A673 (cell line): Measurements from ENCODE around the gene NME1. TPM values are rescaled to one million over a fixed set of nuclear protein-coding genes. Genes with fewer than 3 reads are reported as not detected.
"Not testable (repeated sequence)": the region's sequence is repeated elsewhere in the genome, so short reads cannot be mapped to it uniquely, and the experiment has no call there.

Source experiments
- BruUV-seq: library from RNA; stranded (reverse); fragments of 400-500 nt; replicated peaks from 2 replicates; lab custom pipeline; 2021; lab: Mats Ljungman, UMichigan
- CTCF ChIA-PET: fragments of 300-600 bp; sonication (Branson Sonifier 250); formaldehyde crosslinking; loops from one replicate; lab custom pipeline; 2022; ENCODE audit warnings: antibody characterized with exemption; lab: Charles Lee
- POLR2A ChIA-PET: fragments of 300-600 bp; sonication (Branson Sonifier 250); formaldehyde crosslinking; loops from one replicate; lab custom pipeline; 2022; ENCODE audit warnings: antibody characterized with exemption; ENCODE audit not compliant: low non-redundant PET; lab: Charles Lee
- DNase-seq: peaks from one replicate; pipeline ENCODE4 v3.0.0-alpha.2; 2015; ENCODE audit warnings: low spot score
- H3K27ac ChIP-seq: fragments of 200-600 bp; sonication (generic); 2 replicates; pipeline ENCODE4 v1.5.1; 2016; ENCODE audit warnings: mixed run types, low read depth, mild to moderate bottlenecking, mixed read lengths, antibody characterized with exemption, low read length; ENCODE audit not compliant: poor library complexity, severe bottlenecking
- H3K27me3 ChIP-seq: fragments of 200-600 bp; sonication (generic); replicated peaks from 2 replicates; pipeline ENCODE4 v1.6.1; 2017; ENCODE audit warnings: mixed run types, low read depth, mild to moderate bottlenecking, mixed read lengths, antibody characterized with exemption, low read length; ENCODE audit not compliant: insufficient read depth, poor library complexity
- H3K36me3 ChIP-seq: fragments of 200-600 bp; sonication (generic); 2 replicates; pipeline ENCODE4 v1.6.1; 2016; ENCODE audit warnings: mixed run types, mild to moderate bottlenecking, mixed read lengths, antibody characterized with exemption, low read length; ENCODE audit not compliant: insufficient read depth, poor library complexity, severe bottlenecking
- H3K4me1 ChIP-seq: fragments of 200-600 bp; sonication (generic); 2 replicates; pipeline ENCODE4 v1.6.1; 2017; ENCODE audit warnings: mixed run types, mild to moderate bottlenecking, mixed read lengths, antibody characterized with exemption, low read length; ENCODE audit not compliant: insufficient read depth, poor library complexity, severe bottlenecking
- H3K4me3 ChIP-seq: fragments of 200-600 bp; sonication (generic); 2 replicates; pipeline ENCODE4 v1.5.1; 2016; ENCODE audit warnings: low read depth, mixed run types, mild to moderate bottlenecking, mixed read lengths, low read length; ENCODE audit not compliant: poor library complexity, severe bottlenecking
- H3K9me3 ChIP-seq: fragments of 200-600 bp; sonication (generic); 2 replicates; pipeline ENCODE4 v1.6.1; 2016; ENCODE audit warnings: mixed run types, low read depth, mild to moderate bottlenecking, mixed read lengths, antibody characterized with exemption, low read length; ENCODE audit not compliant: poor library complexity, severe bottlenecking
- EZH2 ChIP-seq: fragments of 200-600 bp; sonication (generic); IDR thresholded peaks from 2 replicates; pipeline ENCODE4 v1.6.1; 2017; ENCODE audit warnings: borderline replicate concordance, low read depth, mild to moderate bottlenecking, mixed read lengths, antibody characterized with exemption, low read length; ENCODE audit not compliant: poor library complexity, severe bottlenecking
- intact Hi-C: fragments of 100-400 bp; cut with micrococcal nuclease; formaldehyde crosslinking; loops from one replicate; pipeline ENCODE4 v1.10.0; 2022; ENCODE audit not compliant: unreplicated experiment
- total RNA-seq: library from RNA; stranded (reverse); gene quantifications from 2 replicates; pipeline ENCODE4 v1.2.3, GENCODE V29; 2021
- TF ChIP-seq, protein P1 (sequence below): fragments of 300-800, 200-600 bp; sonication (generic); conservative IDR thresholded peaks from 2 replicates; pipeline ENCODE4 v1.5.1; 2017; ENCODE audit warnings: low read depth, mild to moderate bottlenecking, antibody characterized with exemption, low read length, moderate library complexity, mixed read lengths

The NME1 gene
- total RNA-seq, 1 experiment from 2014 or later, result 498 TPM

- POLR2A ChIA-PET, result interaction anchor here (0.5 to 0.7 kb wide), 4 partner anchors 13 to 480 kb away, joined by 3 to 7 read pairs (median 5); no protein-coding TSS in a partner anchor
- peaks cover 19% of the 10 kb centered on the region for H3K4me1 ChIP-seq
These were observed 33.0 kb upstream of the NME1 start for GRCh38 chr17:51120357-51120738.

GRCh38 chr17:51120739-51121619 is 32.4 kb upstream of the NME1 start, which contains the start of gene SPAG9:
Gene SPAG9, minus strand, starts transcription at chr17:51120868. Its CDS starts 212 bp downstream, at chr17:51120656.
- intact Hi-C loops, result no loop called here
- Histone ChIP-seq H3K9me3 (no peaks in the 10 kb centered on the region), H3K27me3 (no peaks in the 10 kb centered on the region), H3K4me3 (peak within 1 kb of the TSS; percentile 100), H3K4me1 (peaks cover 19% of the 10 kb centered on the region), H3K36me3 (no peaks in the 10 kb centered on the region), H3K27ac (peak within 1 kb of the TSS; percentile 94)
- ChIA-PET POLR2A (interaction anchor here (0.5 to 0.9 kb wide), 5 partner anchors 25 to 635 kb away, joined by 3 to 7 read pairs (median 3); no protein-coding TSS in a partner anchor), CTCF (interaction anchor here (0.6 to 1.7 kb wide), 4 partner anchors 32 to 147 kb away, joined by 3 to 16 read pairs (median 6); partner anchors contain the start of gene NME1)
- TSS peak; percentile 92 for BruUV-seq
- DNase-seq, result peak; percentile 99
- TF ChIP-seq, protein P1, sequence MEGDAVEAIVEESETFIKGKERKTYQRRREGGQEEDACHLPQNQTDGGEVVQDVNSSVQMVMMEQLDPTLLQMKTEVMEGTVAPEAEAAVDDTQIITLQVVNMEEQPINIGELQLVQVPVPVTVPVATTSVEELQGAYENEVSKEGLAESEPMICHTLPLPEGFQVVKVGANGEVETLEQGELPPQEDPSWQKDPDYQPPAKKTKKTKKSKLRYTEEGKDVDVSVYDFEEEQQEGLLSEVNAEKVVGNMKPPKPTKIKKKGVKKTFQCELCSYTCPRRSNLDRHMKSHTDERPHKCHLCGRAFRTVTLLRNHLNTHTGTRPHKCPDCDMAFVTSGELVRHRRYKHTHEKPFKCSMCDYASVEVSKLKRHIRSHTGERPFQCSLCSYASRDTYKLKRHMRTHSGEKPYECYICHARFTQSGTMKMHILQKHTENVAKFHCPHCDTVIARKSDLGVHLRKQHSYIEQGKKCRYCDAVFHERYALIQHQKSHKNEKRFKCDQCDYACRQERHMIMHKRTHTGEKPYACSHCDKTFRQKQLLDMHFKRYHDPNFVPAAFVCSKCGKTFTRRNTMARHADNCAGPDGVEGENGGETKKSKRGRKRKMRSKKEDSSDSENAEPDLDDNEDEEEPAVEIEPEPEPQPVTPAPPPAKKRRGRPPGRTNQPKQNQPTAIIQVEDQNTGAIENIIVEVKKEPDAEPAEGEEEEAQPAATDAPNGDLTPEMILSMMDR, result no peak
- no peak for TF ChIP-seq EZH2

More at GRCh38 chr17:51120357-51120738, 33.0 kb upstream of the NME1 start:
- Histone ChIP-seq H3K27ac (peak overlapping the region; percentile 94), H3K4me3 (peak overlapping the region; percentile 100), H3K36me3 (no peaks in the 10 kb centered on the region), H3K9me3 (no peaks in the 10 kb centered on the region), H3K27me3 (no peaks in the 10 kb centered on the region)
- no TSS peak for BruUV-seq
- TF ChIP-seq EZH2, result no peak
- TF ChIP-seq, protein P1, result no peak
- no peak for DNase-seq
- CTCF ChIA-PET, result interaction anchor here (0.6 to 1.7 kb wide), 4 partner anchors 33 to 146 kb away, joined by 3 to 16 read pairs (median 6); partner anchors contain the start of gene NME1
- intact Hi-C loops, result no loop called here

DNA sequence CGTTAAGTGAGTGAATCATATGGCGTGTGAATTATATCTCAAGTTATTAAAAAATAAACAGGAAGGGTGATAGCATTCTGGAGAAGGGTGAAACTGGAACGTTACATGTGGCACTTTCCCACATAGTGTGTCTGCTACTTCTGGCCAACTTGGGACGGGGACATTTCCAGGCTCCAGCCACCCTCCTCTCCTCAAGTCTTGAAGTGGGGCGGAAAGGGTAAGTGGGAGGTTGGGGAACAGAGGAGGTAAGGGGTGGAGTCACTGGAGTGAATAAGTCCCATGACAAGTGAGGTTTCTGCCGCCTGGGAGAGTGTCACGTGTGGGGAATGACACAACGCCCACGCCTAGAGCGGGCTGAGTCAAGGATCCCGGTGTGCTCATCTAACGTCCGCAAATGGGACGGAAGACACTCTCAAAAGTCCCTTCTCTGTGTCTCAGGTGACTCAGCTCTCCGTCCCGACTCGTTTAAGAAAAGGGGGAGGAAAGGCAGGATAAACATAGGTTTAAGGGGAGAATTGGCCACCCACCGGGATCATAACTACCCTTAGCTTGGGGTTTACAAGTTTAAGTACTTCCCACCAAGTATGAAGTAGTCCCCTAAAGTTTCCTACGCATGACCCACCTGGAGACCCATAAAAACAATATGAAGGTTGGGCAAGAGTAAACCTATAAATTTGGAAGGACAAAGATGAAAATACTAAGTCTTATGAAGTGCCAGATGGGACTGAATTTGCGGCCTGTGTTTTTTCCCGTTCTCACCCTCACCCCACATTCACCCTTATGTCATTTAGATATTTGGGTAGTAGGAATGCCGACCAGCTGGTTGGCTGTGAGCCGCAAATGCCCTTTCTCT is 31.5 kb upstream of the NME1 start:
- TF ChIP-seq, protein P1, result no peak
- TF ChIP-seq EZH2, result no peak
- ChIA-PET POLR2A (interaction anchor here (0.6 to 0.9 kb wide), 2 partner anchors 75 to 634 kb away, joined by 3 read pairs; no protein-coding TSS in a partner anchor), CTCF (interaction anchor here (0.9 to 1.7 kb wide), 2 partner anchors 32 kb away, joined by 3 to 16 read pairs; partner anchors contain the start of gene NME1)
- Histone ChIP-seq H3K27ac (peak overlapping the region; percentile 93), H3K27me3 (no peaks in the 10 kb centered on the region), H3K9me3 (no peaks in the 10 kb centered on the region), H3K4me1 (peaks cover 19% of the 10 kb centered on the region), H3K36me3 (no peaks in the 10 kb centered on the region), H3K4me3 (peak overlapping the region; percentile 57)
- peak; percentile 93 for DNase-seq
- no TSS peak for BruUV-seq
- intact Hi-C loops, result no loop called here

GRCh38 chr17:51122473-51123115 is 30.8 kb upstream of the NME1 start:
- Histone ChIP-seq H3K4me1 (peaks cover 19% of the 10 kb centered on the region), H3K27ac (peak overlapping the region; percentile 93), H3K4me3 (peak overlapping the region; percentile 57)
- intact Hi-C loops, POLR2A ChIA-PET, DNase-seq, H3K9me3 ChIP-seq, H3K27me3 ChIP-seq, BruUV-seq, H3K36me3 ChIP-seq: not testable (repeated sequence)
- CTCF ChIA-PET, result interaction anchor here (0.7 to 0.9 kb wide), 2 partner anchors 31 to 90 kb away, joined by 3 read pairs; partner anchors contain the start of gene NME1
